CD4-positive, alpha-beta T cell treated with Interleukin-21 for 1 hour (primary cell): Measurements from ENCODE around the gene RPL32.
A peak's percentile ranks its signal among the peaks of the same experiment; 100 is the strongest.
"Not testable (repeated sequence)": the region's sequence is repeated elsewhere in the genome, so short reads cannot be mapped to it uniquely, and the experiment has no call there.

Experiments
- DNase-seq: peaks from one replicate; pipeline ENCODE4 v3.0.0-alpha.2; 2020

Gene RPL32

GRCh38 chr3:12841149-12841969, at the start of gene RPL32:
TSS of gene RPL32 (minus strand) at chr3:12841565. CDS start at chr3:12840237, 1,328 bp downstream.
- peak; percentile 93 for DNase-seq

- DNase-seq, result no peak
These were observed 49.4 kb upstream of the RPL32 start for GRCh38 chr3:12890610-12891390.

DNA sequence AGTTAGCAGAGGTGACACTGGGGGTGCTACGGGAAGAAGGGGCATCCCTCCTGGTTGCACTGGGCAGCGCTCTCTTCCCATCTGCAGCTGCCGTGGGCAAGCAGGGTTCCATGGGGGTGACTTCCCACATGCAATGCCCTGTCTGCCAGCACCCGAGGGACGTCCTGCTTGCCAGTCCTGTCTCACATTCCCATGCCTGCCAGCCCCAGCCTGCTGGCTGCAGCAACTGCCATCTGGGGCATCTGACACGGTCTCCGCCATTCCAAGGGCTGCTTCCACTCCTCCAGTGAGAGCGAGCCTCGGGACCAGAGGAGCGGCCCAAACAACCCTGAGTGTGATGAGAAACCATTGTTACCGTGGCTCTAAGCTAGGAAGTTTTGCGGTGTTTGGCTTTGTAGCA, 45.4 kb upstream of the RPL32 start:
- DNase-seq, result no peak

GRCh38 chr3:12886106-12886679, 44.8 kb upstream of the RPL32 start:
- peak; percentile 8 for DNase-seq

DNA sequence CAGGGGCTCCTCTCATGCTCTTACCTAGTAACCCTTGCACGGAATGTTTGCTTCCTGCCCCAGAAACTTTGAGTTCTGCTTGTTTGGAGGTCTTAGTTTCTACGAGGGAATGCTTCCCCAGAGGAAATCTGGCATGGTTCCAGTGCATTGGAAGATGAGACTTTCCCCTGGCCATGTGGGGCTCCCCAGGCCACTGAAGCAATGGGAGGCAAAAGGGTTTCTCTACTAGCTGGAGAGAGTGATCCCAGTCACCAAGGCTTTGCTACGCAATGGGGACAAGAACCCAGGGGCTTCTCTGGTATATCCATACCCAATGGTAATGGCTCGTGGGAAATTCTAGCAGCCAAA, 44.2 kb upstream of the RPL32 start:
- no peak for DNase-seq

- DNase-seq, result no peak
These were observed 43.6 kb upstream of the RPL32 start for GRCh38 chr3:12884790-12885582.

- no peak for DNase-seq
These were observed 42.9 kb upstream of the RPL32 start for GRCh38 chr3:12884186-12884680.

DNA sequence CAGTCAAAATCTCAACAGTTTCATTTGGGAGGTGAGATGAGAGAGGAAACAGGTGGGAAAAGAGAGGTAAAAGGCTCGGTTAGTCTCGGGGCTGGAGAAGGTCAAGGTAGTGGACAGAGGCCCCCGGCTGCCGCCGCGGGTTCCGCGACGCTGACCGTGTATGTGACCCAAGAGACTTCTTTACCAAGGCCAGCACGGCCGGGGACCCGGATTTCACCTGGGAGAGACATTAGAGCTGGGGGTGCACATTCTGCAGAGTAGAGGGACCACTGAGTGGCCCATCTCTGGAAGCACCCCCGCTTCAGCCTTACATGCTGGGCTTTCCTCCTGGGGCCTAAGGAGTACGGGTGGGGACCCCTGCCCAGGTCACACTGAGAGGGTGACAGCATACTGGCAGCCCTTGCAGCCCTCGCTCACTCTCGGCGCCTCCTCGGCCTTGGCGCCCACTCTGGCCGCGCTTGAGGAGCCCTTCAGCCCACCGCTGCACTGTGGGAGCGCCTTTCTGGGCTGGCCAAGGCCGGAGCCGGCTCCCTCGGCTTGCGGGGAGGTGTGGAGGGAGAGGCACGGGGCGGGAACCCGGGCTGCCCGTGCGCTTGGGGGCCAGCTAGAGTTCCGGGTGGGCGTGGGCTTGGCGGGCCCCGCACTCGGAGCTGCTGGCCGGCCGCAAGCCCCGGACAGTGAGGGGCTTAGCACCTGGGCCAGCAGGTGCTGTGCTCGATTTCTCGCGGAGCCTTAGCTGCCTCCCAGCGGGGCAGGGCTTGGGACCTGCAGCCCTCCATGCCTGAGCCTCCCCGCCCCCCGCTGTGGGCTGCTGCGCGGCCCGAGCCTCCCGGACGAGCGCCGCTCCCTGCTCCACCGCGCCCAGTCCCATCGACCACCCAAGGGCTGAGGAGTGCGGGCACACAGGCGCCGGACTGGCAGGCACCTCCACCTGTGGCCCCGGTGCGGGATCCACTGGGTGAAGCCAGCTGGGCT, 41.3 kb upstream of the RPL32 start:
- no peak for DNase-seq

GRCh38 chr3:12881858-12882257, 40.5 kb upstream of the RPL32 start:
- DNase-seq, result not testable (repeated sequence)

GRCh38 chr3:12879191-12879815, 37.9 kb upstream of the RPL32 start:
- DNase-seq, result no peak

- not testable (repeated sequence) for DNase-seq
These were observed 37.4 kb upstream of the RPL32 start for GRCh38 chr3:12878758-12879157.

DNA sequence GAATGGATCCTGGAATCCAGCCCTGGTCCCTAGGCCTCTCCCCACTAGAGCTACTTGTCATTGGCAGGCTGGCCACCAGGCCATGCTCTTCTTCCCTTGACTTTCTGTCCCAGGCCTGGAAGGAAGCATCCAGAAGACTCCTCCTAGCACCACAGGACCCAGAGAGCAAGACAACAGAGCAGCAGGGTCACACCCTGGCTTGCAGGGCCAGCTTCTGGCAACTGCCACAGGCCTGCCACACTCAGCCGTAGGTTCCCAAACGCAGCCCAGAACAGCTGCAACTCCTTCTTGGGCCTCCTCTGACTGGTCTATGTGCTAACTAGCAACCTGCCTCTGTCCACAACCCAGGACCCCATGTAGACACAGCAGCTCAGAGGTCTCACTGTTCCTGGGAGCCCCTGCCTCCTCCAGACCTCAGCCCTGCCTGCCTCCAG, 36.8 kb upstream of the RPL32 start:
- no peak for DNase-seq

- no peak for DNase-seq
These were observed 35.7 kb upstream of the RPL32 start for GRCh38 chr3:12877040-12877439.

DNA sequence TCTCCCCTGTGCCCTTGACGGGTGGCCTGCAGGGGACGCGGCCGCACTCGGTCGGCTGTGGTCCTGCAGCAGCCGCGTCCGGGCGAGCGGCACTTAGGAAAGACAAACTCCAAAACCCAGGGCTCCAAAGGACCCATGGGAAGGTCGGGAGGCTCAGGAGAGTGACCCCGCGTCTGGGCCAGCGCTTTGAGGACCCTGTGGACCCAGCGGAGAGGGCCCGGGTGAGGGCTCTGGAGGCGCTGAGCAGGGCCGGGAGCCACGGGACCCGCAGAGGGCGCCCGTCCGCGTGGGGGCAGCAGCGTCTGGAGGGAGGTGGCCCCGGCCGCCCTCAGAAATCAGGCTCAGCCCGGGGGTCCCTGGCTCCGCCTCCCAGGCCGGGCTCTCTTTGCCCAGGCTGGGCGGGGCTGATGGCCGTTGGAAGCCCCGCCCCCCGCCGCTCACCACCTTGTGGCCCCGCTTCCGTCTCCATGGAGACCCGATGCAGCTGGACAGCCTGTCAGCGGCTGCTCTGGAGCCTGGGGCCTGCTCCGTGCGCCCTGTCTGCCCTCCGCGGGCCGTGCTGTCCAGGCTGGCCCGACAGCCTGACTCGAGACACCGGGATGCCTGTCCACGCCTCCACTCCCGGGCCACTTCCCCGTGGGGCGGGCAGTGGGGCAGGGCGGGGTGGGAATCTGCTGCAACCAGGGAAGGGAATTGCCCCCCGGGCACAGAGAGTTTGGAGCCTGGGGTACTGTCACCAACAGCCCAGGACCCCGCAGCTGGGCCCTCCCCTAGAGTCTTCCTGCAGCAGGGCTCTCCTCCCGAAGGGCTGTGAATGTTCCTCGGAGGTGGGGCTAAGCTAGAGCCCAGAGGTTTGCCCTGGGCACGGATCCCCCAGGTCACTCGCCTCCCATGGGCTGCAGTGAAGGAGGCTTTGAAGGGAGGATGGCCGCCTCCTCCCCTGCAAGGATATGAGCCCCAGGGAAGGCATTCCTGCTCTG, 34.8 kb upstream of the RPL32 start:
- DNase-seq, result peak; percentile 17

- no peak for DNase-seq
These were observed 30.1 kb upstream of the RPL32 start for GRCh38 chr3:12871404-12871983.

- peak; percentile 60 for DNase-seq
These were observed 29.6 kb upstream of the RPL32 start for GRCh38 chr3:12870942-12871341.

GRCh38 chr3:12869035-12869621, 27.8 kb upstream of the RPL32 start:
- peak; percentile 26 for DNase-seq

- DNase-seq, result peak; percentile 61
These were observed 27.0 kb upstream of the RPL32 start for GRCh38 chr3:12868039-12869034.
